SU-DHL-6 (cell line): ENCODE measurements around the gene EPC1.

ENCODE experiments used
- H2AFZ ChIP-seq: fragments of 200-600 bp; sonication (generic); 2 replicates; pipeline ENCODE4 v1.6.1; 2014; ENCODE audit warnings: low read depth, mild to moderate bottlenecking, moderate library complexity, mixed read lengths, antibody characterized with exemption, low read length; ENCODE audit not compliant: severe bottlenecking
- H3F3A ChIP-seq: fragments of 200-600 bp; shearing (Covaris generic); 2 replicates; pipeline ENCODE4 v1.6.0; 2016; ENCODE audit warnings: antibody characterized with exemption, mild to moderate bottlenecking; ENCODE audit not compliant: insufficient read depth
- H3K27ac ChIP-seq: fragments of 200-600 bp; sonication (generic); 2 replicates; pipeline ENCODE4 v1.5.1; 2016; ENCODE audit warnings: low read depth, mild to moderate bottlenecking, low read length, moderate library complexity, mixed read lengths
- H3K27me3 ChIP-seq: fragments of 200-600 bp; sonication (generic), shearing (Covaris generic); 2 replicates; pipeline ENCODE4 v1.6.0; 2014; ENCODE audit warnings: mild to moderate bottlenecking, low read length
- H3K36me3 ChIP-seq: fragments of 200-600 bp; sonication (generic); 2 replicates; pipeline ENCODE4 v1.6.1; 2014; ENCODE audit warnings: mild to moderate bottlenecking, low read length, mixed read lengths
- H3K4me2 ChIP-seq: fragments of 300-600, 200-600 bp; shearing (Covaris generic), sonication (generic); 2 replicates; pipeline ENCODE4 v1.6.0; 2014; ENCODE audit warnings: low read length, low read depth, mild to moderate bottlenecking; ENCODE audit not compliant: poor library complexity, severe bottlenecking
- H3K4me3 ChIP-seq: fragments of 200-600 bp; sonication (generic); 2 replicates; pipeline ENCODE4 v1.5.1; 2014; ENCODE audit warnings: antibody characterized with exemption, low read length, mild to moderate bottlenecking, mixed read lengths; ENCODE audit not compliant: insufficient read depth, poor library complexity, severe bottlenecking
- H3K79me2 ChIP-seq: fragments of 200-600 bp; sonication (generic); 2 replicates; pipeline ENCODE4 v1.6.1; 2014; ENCODE audit warnings: mild to moderate bottlenecking, low read length, moderate library complexity; ENCODE audit not compliant: insufficient read depth
- H3K9ac ChIP-seq: fragments of 200-600 bp; sonication (generic); 2 replicates; pipeline ENCODE4 v1.7.0; 2014; ENCODE audit warnings: mild to moderate bottlenecking, low read length
- H3K9me2 ChIP-seq: fragments of 200-600 bp; sonication (generic); replicated peaks from 2 replicates; pipeline ENCODE4 v1.6.1; 2014; ENCODE audit warnings: low read length; ENCODE audit not compliant: insufficient read depth
- H3K9me3 ChIP-seq: fragments of 200-600 bp; sonication (generic); 2 replicates; pipeline ENCODE4 v1.6.1; 2014; ENCODE audit warnings: low read length, mixed read lengths; ENCODE audit not compliant: insufficient read depth
- H4K20me1 ChIP-seq: fragments of 200-600 bp; sonication (generic); 2 replicates; pipeline ENCODE4 v1.6.1; 2014; ENCODE audit warnings: low read depth, mild to moderate bottlenecking, antibody characterized with exemption, low read length, moderate library complexity, mixed read lengths
- EZH2phosphoT487 ChIP-seq: fragments of 200-600 bp; sonication (generic), shearing (Covaris generic); conservative IDR thresholded peaks from 2 replicates; pipeline ENCODE4 v1.6.1; 2018; ENCODE audit warnings: mild to moderate bottlenecking, antibody characterized with exemption, low read length, moderate library complexity, mixed read lengths
- TF ChIP-seq, protein P1 (sequence below): fragments of 200-600 bp; sonication (generic); IDR thresholded peaks from one replicate; pipeline ENCODE4 v1.5.1; 2017; ENCODE audit warnings: antibody characterized with exemption, mild to moderate bottlenecking, low read length, moderate library complexity; ENCODE audit not compliant: insufficient read depth, poor library complexity, severe bottlenecking

EPC1 gene

DNA sequence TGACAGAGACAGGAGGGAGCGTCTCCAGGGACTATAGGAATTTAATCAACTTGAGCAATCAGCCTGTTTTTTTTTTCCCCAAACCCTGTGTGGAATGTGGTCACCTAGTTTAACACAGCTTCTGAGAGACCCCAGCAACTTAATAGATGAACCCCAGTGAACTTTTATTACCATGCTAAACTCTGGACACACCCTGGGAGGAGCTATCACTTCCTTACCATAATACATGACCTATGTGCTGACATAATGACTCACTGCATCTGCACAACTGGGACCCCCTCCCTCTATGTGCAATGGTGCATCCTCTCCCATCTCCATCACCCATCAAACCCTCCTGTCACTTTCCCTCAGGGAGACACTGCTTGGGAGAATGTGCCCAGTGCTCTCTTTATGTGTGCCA, 83.7 kb downstream of the EPC1 start:
- Histone ChIP-seq H3K27ac (no peak overlapping the region), H3K4me2 (no peak overlapping the region), H3K9ac (no peak overlapping the region), H4K20me1 (no peaks in the 10 kb centered on the region), H3K9me2 (no peaks in the 10 kb centered on the region), H3K9me3 (no peaks in the 10 kb centered on the region), H3K4me3 (no peak overlapping the region), H3K36me3 (peaks cover 10% of the 10 kb centered on the region), H3K27me3 (no peaks in the 10 kb centered on the region), H3K79me2 (no peaks in the 10 kb centered on the region), H3F3A (no peaks in the 10 kb centered on the region), H2AFZ (no peak overlapping the region)
- no peak for TF ChIP-seq EZH2phosphoT487
- TF ChIP-seq, protein P1, sequence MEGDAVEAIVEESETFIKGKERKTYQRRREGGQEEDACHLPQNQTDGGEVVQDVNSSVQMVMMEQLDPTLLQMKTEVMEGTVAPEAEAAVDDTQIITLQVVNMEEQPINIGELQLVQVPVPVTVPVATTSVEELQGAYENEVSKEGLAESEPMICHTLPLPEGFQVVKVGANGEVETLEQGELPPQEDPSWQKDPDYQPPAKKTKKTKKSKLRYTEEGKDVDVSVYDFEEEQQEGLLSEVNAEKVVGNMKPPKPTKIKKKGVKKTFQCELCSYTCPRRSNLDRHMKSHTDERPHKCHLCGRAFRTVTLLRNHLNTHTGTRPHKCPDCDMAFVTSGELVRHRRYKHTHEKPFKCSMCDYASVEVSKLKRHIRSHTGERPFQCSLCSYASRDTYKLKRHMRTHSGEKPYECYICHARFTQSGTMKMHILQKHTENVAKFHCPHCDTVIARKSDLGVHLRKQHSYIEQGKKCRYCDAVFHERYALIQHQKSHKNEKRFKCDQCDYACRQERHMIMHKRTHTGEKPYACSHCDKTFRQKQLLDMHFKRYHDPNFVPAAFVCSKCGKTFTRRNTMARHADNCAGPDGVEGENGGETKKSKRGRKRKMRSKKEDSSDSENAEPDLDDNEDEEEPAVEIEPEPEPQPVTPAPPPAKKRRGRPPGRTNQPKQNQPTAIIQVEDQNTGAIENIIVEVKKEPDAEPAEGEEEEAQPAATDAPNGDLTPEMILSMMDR: no peak

DNA sequence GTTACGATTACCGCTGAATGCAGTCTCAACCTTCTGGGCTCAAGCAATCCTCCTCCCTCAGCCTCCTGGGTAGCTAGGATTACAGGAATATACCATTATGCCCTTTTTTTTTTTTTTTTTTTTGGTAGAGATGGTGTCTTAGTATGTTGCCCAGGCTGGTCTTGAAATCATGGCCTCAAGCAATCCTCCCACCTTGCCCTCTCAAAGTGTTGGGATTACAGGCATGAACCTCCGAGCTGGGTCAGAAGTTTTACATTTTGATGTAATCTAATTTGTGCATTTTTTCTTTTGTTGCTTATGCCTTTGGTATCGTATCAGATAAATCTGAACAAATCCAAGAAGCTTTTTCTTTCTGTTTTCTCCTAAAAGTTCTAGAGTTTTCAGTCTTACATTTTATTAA, 87.4 kb downstream of the EPC1 start:
- no peak overlapping the region for H3K27ac ChIP-seq
- H4K20me1 ChIP-seq: no peaks in the 10 kb centered on the region
- H3K9me3 ChIP-seq: no peaks in the 10 kb centered on the region
- H3K4me2 ChIP-seq: no peak overlapping the region
- H3K4me3 ChIP-seq: no peak overlapping the region
- no peaks in the 10 kb centered on the region for H3K27me3 ChIP-seq
- no peaks in the 10 kb centered on the region for H3K36me3 ChIP-seq
- H3K9me2 ChIP-seq: no peaks in the 10 kb centered on the region
- no peaks in the 10 kb centered on the region for H3F3A ChIP-seq
- TF ChIP-seq, protein P1: no peak
- no peak for TF ChIP-seq EZH2phosphoT487
- H3K79me2 ChIP-seq: no peaks in the 10 kb centered on the region
- H2AFZ ChIP-seq: no peak overlapping the region
- no peak overlapping the region for H3K9ac ChIP-seq

DNA sequence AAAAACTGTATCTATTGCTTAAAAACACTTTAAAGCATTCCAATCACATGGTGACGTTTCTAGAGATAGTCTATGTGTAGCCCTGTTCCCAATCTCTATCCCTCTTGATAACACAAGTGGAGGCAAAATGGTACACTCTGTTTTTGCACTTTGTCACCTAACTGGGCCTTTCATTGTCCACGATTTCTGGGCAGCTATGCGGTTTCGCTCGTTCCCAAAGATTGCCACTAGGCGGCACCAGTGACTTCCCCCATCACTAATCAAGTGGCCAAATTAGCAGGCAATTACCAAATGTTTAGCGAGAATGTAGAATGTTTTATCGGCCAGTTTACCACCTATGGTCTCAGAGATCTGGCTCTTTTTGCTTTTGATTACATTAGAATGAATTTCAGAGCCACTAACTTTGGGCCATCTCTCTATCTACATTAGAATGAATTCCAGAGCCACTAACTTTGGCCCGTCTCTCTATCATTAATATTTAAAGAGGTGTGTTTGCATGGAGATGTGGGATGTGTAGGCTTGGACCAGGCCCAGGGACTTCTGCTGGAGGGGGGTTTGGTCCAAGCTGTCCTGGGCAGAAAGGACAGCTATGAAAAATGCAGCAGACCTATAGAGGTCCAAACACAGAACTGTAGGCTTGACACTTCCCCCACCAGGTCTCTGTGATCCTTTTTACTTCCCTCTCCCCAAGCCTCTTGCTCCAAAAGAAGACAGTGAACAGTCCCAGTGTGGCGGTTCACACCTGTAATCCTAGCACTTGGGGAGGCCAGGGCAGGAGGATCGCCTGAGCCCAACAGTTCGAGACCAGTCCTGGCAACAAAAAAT, 90.1 kb downstream of the EPC1 start:
- no peak for TF ChIP-seq EZH2phosphoT487
- TF ChIP-seq, protein P1: peak; percentile 86
- H3K4me3 ChIP-seq: no peak overlapping the region

More for the DNA sequence above, 90.1 kb downstream of the EPC1 start:
- H3K9me2 ChIP-seq: no peaks in the 10 kb centered on the region
- H3K4me2 ChIP-seq: peak overlapping the region; percentile 47
- H2AFZ ChIP-seq: peak overlapping the region; percentile 98
- no peaks in the 10 kb centered on the region for H3F3A ChIP-seq
- no peak overlapping the region for H3K27ac ChIP-seq
- no peaks in the 10 kb centered on the region for H4K20me1 ChIP-seq
- no peaks in the 10 kb centered on the region for H3K27me3 ChIP-seq
- no peak overlapping the region for H3K9ac ChIP-seq
- no peaks in the 10 kb centered on the region for H3K79me2 ChIP-seq
- no peaks in the 10 kb centered on the region for H3K9me3 ChIP-seq
- H3K36me3 ChIP-seq: no peaks in the 10 kb centered on the region
